AG08396 (cell line): ENCODE measurements around the gene GRIK3.
"Not testable (repeated sequence)": the region's sequence is repeated elsewhere in the genome, so short reads cannot be mapped to it uniquely, and the experiment has no call there.

Experiments used
- DNase-seq: peaks from one replicate; pipeline ENCODE4 v3.0.0; 2012; ENCODE audit warnings: low spot score, mixed read lengths

GRIK3 gene

GRCh38 chr1:36783475-36783874 is 250.8 kb downstream of the GRIK3 start:
- no peak for DNase-seq

- no peak for DNase-seq
Observed at GRCh38 chr1:36782785-36783184, 251.5 kb downstream of the GRIK3 start.

GRCh38 chr1:36782085-36782484 is 252.2 kb downstream of the GRIK3 start:
- DNase-seq, result no peak

GRCh38 chr1:36781098-36781497 is 253.2 kb downstream of the GRIK3 start:
- no peak for DNase-seq

GRCh38 chr1:36778740-36779139 is 255.6 kb downstream of the GRIK3 start:
- DNase-seq, result no peak

- DNase-seq, result no peak
Observed at GRCh38 chr1:36776948-36777831, 257.1 kb downstream of the GRIK3 start.

GRCh38 chr1:36776256-36776655 is 258.1 kb downstream of the GRIK3 start:
- no peak for DNase-seq

GRCh38 chr1:36775716-36776115 is 258.6 kb downstream of the GRIK3 start:
- no peak for DNase-seq

GRCh38 chr1:36773827-36774541 is 260.3 kb downstream of the GRIK3 start:
- DNase-seq, result no peak

- DNase-seq, result no peak
Observed at GRCh38 chr1:36772647-36773495, 261.4 kb downstream of the GRIK3 start.

GRCh38 chr1:36771660-36772284 is 262.5 kb downstream of the GRIK3 start:
- DNase-seq, result no peak

GRCh38 chr1:36771240-36771639 is 263.1 kb downstream of the GRIK3 start:
- DNase-seq, result no peak

GRCh38 chr1:36769886-36770830 is 264.2 kb downstream of the GRIK3 start:
- no peak for DNase-seq

- no peak for DNase-seq
Observed at GRCh38 chr1:36768486-36769178, 265.7 kb downstream of the GRIK3 start.

- DNase-seq, result not testable (repeated sequence)
Observed at GRCh38 chr1:36767429-36767828, 266.9 kb downstream of the GRIK3 start.

- no peak for DNase-seq
Observed at GRCh38 chr1:36766481-36766880, 267.8 kb downstream of the GRIK3 start.

- DNase-seq, result no peak
Observed at GRCh38 chr1:36765785-36766300, 268.5 kb downstream of the GRIK3 start.

- DNase-seq, result no peak
Observed at GRCh38 chr1:36764798-36765197, 269.5 kb downstream of the GRIK3 start.

GRCh38 chr1:36763771-36764170 is 270.5 kb downstream of the GRIK3 start:
- no peak for DNase-seq

GRCh38 chr1:36762174-36762573 is 272.1 kb downstream of the GRIK3 start:
- DNase-seq, result no peak
